Astrocyte (in vitro differentiated cells and primary cell): ENCODE measurements around the gene GPER1. TPM values are rescaled to one million over a fixed set of nuclear protein-coding genes. Genes with fewer than 3 reads are reported as not detected.
A peak's percentile ranks its signal among the peaks of the same experiment; 100 is the strongest.

ENCODE experiments used
- DNase-seq: peaks from one replicate; pipeline ENCODE4 v3.0.0-alpha.2; 2010; ENCODE audit warnings: low read depth
- FAIRE-seq: peaks from 2 replicates; lab custom pipeline; 2011; peaks lifted over from hg19 to GRCh38; lab: Jason Lieb, UNC
- H2AFZ ChIP-seq: 2 replicates; pipeline ENCODE4 v1.6.0; 2012; ENCODE audit warnings: low read depth, low read length, inconsistent platforms
- H3K27ac ChIP-seq: 2 replicates; pipeline ENCODE4 v1.5.1; 2011; ENCODE audit warnings: low read depth, low read length, inconsistent platforms
- H3K27me3 ChIP-seq: 2 replicates; pipeline ENCODE4 v1.6.0; 2011; ENCODE audit warnings: low read length, inconsistent platforms; ENCODE audit not compliant: insufficient read depth
- H3K36me3 ChIP-seq: 2 replicates; pipeline ENCODE4 v1.5.1; 2011; ENCODE audit warnings: low read length, inconsistent platforms; ENCODE audit not compliant: insufficient read depth
- H3K4me1 ChIP-seq: 2 replicates; pipeline ENCODE4 v1.5.1; 2011; ENCODE audit warnings: low read length, inconsistent platforms; ENCODE audit not compliant: insufficient read depth
- H3K4me2 ChIP-seq: 2 replicates; pipeline ENCODE4 v1.6.0; 2012; ENCODE audit warnings: low read length, inconsistent platforms
- H3K4me3 ChIP-seq: 2 replicates; pipeline ENCODE4 v1.5.1; 2011; ENCODE audit warnings: low read depth, mild to moderate bottlenecking, low read length, inconsistent platforms; ENCODE audit not compliant: insufficient read depth
- H3K79me2 ChIP-seq: 2 replicates; pipeline ENCODE4 v1.6.0; 2012; ENCODE audit warnings: mild to moderate bottlenecking, low read length, inconsistent platforms; ENCODE audit not compliant: insufficient read depth
- H3K9ac ChIP-seq: 2 replicates; pipeline ENCODE4 v1.6.0; 2012; ENCODE audit warnings: mild to moderate bottlenecking, low read length, inconsistent platforms
- H3K9me3 ChIP-seq: 2 replicates; pipeline ENCODE4 v1.5.1; 2012; ENCODE audit warnings: low read depth, mild to moderate bottlenecking, low read length, inconsistent platforms; ENCODE audit not compliant: insufficient read depth
- H4K20me1 ChIP-seq: 2 replicates; pipeline ENCODE4 v1.6.0; 2012; ENCODE audit warnings: low read length, inconsistent platforms; ENCODE audit not compliant: insufficient read depth
- H3K27ac Mint-ChIP-seq: one replicate; pipeline ENCODE4 v1.8.0; 2021; ENCODE audit warnings: mild to moderate bottlenecking, mixed read lengths; ENCODE audit not compliant: unreplicated experiment
- H3K27me3 Mint-ChIP-seq: one replicate; pipeline ENCODE4 v1.8.0; 2021; ENCODE audit warnings: low read depth, mixed read lengths; ENCODE audit not compliant: unreplicated experiment
- H3K36me3 Mint-ChIP-seq: one replicate; pipeline ENCODE4 v1.8.0; 2021; ENCODE audit warnings: low read depth, mixed read lengths; ENCODE audit not compliant: unreplicated experiment
- H3K4me1 Mint-ChIP-seq: one replicate; pipeline ENCODE4 v1.8.0; 2021; ENCODE audit warnings: low read depth, mixed read lengths; ENCODE audit not compliant: unreplicated experiment
- H3K4me3 Mint-ChIP-seq: one replicate; pipeline ENCODE4 v1.8.0; 2021; ENCODE audit warnings: mild to moderate bottlenecking, moderate library complexity, mixed read lengths; ENCODE audit not compliant: unreplicated experiment
- H3K9me3 Mint-ChIP-seq: one replicate; pipeline ENCODE4 v1.8.0; 2021; ENCODE audit warnings: mild to moderate bottlenecking, mixed read lengths; ENCODE audit not compliant: unreplicated experiment
- CTCF ChIP-seq: IDR thresholded peaks from 2 replicates; pipeline ENCODE4 v1.5.1; 2011; ENCODE audit warnings: low read depth, mild to moderate bottlenecking, inconsistent platforms, low read length, moderate library complexity; ENCODE audit not compliant: insufficient read depth
- EZH2 ChIP-seq: IDR thresholded peaks from 2 replicates; pipeline ENCODE4 v1.6.1; 2012; ENCODE audit warnings: mild to moderate bottlenecking, low read length, inconsistent platforms; ENCODE audit not compliant: insufficient read depth
- total RNA-seq: library from RNA; stranded (reverse); gene quantifications from 2 replicates; pipeline ENCODE4 v1.2.1, GENCODE V29; 2021

Gene GPER1
- total RNA-seq, 1 donor from 2014 or later, result 17.4 TPM

- H3K9me3 ChIP-seq, result no peaks in the 10 kb centered on the region
- no peak overlapping the region for H2AFZ ChIP-seq
- Mint-ChIP-seq H3K27ac (no peak overlapping the region), H3K36me3 (peaks cover 14% of the 10 kb centered on the region), H3K27me3 (no peaks in the 10 kb centered on the region), H3K9me3 (peaks cover 2% of the 10 kb centered on the region), H3K4me3 (no peak overlapping the region), H3K4me1 (peaks cover 4% of the 10 kb centered on the region)
- no peak for FAIRE-seq
- peaks cover 95% of the 10 kb centered on the region for H4K20me1 ChIP-seq
- peak overlapping the region; percentile 11 for H3K4me2 ChIP-seq
- no peak overlapping the region for H3K27ac ChIP-seq
- H3K79me2 ChIP-seq, result peaks cover 29% of the 10 kb centered on the region
- DNase-seq, result peak; percentile 58
- H3K4me1 ChIP-seq, result peaks cover 12% of the 10 kb centered on the region
- no peaks in the 10 kb centered on the region for H3K27me3 ChIP-seq
- no peak overlapping the region for H3K4me3 ChIP-seq
- H3K9ac ChIP-seq, result no peak overlapping the region
- H3K36me3 ChIP-seq, result no peaks in the 10 kb centered on the region
- TF ChIP-seq CTCF (no peak), EZH2 (no peak)
These were observed 13.9 kb downstream of the GPER1 start for GRCh38 chr7:1101563-1102431.

GRCh38 chr7:1103009-1103788 lies 15.3 kb downstream of the GPER1 start:
- no peak overlapping the region for H2AFZ ChIP-seq
- H3K9ac ChIP-seq, result no peak overlapping the region
- H3K4me2 ChIP-seq, result no peak overlapping the region
- no peak overlapping the region for H3K27ac Mint-ChIP-seq
- no peak overlapping the region for H3K4me3 ChIP-seq
- H4K20me1 ChIP-seq, result peaks cover 89% of the 10 kb centered on the region
- FAIRE-seq, result no peak
- H3K4me1 ChIP-seq, result peaks cover 12% of the 10 kb centered on the region
- peaks cover 2% of the 10 kb centered on the region for H3K9me3 Mint-ChIP-seq
- H3K9me3 ChIP-seq, result no peaks in the 10 kb centered on the region
- no peak overlapping the region for H3K4me3 Mint-ChIP-seq
- H3K27me3 ChIP-seq, result no peaks in the 10 kb centered on the region
- no peak overlapping the region for H3K27ac ChIP-seq
- no peaks in the 10 kb centered on the region for H3K36me3 ChIP-seq
- H3K4me1 Mint-ChIP-seq, result peaks cover 4% of the 10 kb centered on the region
- H3K79me2 ChIP-seq, result peaks cover 26% of the 10 kb centered on the region
- H3K27me3 Mint-ChIP-seq, result no peaks in the 10 kb centered on the region
- DNase-seq, result no peak
- peaks cover 7% of the 10 kb centered on the region for H3K36me3 Mint-ChIP-seq
- TF ChIP-seq EZH2, result no peak
- TF ChIP-seq CTCF, result no peak
